NCI-H446 (cell line): ENCODE results near the gene PLAC9.
"Not testable (repeated sequence)": the region's sequence is repeated elsewhere in the genome, so short reads cannot be mapped to it uniquely, and the experiment has no call there.

Experiments used
- DNase-seq, 2 experiments: peaks; one replicate each; lab custom pipeline; 2025; lab: John Stamatoyannopoulos, UW

PLAC9 gene

DNA sequence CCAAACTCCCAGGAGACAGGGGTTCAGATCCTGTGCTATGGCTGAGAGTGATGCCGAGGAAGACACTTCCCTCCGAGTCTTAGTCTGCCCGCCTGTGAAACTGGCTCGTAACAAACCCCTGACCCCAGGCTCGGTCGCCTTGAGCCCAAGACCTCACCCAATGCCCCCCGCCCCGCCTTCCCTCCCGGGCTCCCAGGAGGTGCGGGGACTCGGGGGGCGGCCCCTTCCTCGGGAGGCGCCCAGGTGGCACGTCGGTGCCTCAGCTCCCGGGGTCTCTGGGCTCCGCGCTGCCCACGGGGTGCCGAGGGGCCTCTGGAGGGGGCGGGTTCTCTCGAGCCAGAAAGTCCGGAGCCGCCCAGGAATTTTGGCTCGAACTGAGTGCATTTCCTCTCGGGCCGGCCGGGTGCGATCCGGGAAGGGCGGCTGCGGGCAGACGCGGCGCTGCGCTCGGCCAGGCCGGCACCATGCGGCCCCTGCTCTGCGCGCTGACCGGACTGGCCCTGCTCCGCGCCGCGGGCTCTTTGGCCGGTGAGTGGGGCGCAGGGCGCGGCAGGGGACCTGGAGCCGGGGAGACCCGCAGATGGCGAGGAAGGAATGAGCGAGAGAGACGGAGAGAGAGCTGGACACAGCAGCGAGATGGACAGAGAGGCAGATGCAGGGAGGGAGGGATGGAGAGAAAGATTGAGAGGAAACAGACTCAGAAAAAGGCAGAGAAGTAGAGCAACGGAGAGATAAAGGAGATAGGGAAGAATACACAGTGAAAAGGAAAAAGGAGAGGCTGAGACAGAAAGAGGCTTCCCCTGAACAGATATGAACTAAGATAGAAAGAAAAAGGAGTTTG lies at the start of gene PLAC9:
Gene PLAC9 (plus strand): TSS at position 432 of the 841 bp plus-strand sequence. CDS start 33 bp downstream, at position 465.
- no peak for DNase-seq

GRCh38 chr10:80090121-80090520 lies 42.4 kb upstream of the PLAC9 start:
- no peak for DNase-seq

DNA sequence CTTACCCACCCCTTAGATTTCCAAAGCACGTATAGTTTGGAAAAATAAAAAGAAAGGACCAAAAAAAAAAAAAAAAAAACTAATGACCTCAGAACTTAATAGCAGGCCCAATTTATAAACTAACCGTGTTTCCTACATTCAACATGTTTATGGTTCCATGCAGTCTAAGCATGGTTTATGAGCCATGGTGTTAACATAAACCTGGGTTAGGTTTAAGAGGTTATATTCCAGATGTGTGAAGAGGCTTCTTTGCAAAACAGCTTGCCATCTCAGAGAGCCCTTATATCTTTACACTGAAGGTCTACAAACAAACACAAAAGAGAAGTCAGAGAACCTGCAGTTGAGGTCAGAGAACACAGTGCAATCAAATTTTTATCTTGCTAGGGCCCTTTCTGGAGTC lies 38.3 kb upstream of the PLAC9 start:
- no peak for DNase-seq

DNA sequence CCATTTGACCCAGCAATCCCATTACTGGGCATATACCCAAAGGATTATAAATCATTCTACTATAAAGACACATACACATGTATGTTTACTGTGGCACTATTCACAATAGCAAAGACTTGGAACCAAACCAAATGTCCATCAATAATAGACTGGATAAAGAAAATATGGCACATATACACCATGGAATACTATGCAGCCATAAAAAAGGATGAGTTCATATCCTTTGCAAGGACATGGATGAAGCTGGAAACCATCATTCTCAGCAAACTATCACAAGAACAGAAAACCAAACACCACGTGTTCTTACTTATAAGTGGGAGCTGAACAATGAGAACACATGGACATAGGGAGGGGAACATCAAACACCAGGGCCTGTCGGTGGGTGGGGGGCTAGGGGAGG lies 34.3 kb upstream of the PLAC9 start:
- DNase-seq = not testable (repeated sequence)

GRCh38 chr10:80099295-80099694 lies 33.2 kb upstream of the PLAC9 start:
- not testable (repeated sequence) for DNase-seq

- no peak for DNase-seq
These were observed 32.4 kb upstream of the PLAC9 start for GRCh38 chr10:80100116-80100515.

- no peak for DNase-seq
These were observed 31.5 kb upstream of the PLAC9 start for GRCh38 chr10:80100861-80101695.

- peak in 1 of 2 experiments; percentile 39 for DNase-seq
These were observed 28.2 kb upstream of the PLAC9 start for GRCh38 chr10:80104066-80104926.

DNA sequence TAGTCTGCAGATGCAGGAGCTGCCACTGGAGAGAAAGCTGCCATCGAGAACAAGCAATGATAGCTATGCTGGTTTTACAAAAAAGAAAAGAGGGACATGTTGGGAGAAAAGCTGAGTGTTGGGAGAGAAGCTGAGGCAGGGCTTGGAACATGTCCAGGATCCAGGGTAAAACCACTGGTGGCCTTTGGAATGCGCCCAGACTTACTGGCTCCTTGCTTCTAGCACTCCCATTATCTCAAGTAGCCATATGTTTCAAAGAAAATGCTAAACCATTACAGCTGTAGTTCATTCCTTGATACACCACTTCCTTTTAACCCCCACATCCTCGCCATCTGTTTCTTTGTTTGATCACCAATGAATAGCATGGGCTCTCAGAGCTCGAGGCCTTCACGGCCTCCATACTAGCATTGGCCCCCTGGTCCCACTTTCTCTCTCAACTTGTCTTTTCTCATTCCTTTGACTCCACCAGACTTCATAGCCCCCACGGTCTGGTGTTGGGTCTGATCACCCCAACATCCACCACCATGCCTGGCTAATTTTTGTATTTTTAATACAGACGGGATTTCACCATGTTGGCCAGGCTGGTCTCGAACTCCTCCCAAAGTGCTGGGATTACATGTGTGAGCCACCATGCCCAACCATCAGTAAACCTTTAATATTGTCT lies 23.8 kb upstream of the PLAC9 start:
- peak; percentile 51 to 81 for DNase-seq

DNA sequence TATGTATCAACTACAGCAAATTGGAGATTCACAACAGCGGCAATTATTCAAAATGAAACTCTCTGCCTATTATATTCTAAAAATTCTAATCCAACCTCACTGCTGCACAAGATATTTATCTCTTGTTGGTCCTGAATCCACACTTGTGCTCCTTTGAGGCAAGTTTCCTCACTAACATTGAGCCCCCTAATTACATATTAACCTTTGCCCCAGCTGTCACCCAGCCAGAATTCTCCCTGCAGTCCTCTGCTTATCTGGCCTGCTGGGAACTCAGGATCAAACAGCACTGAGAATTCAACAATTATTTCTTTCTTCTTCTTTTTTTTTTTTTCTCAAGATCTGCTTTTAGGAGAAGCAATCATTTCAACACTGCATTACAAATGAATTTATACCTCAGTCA lies 21.5 kb upstream of the PLAC9 start:
- DNase-seq = no peak

- no peak for DNase-seq
These were observed 13.9 kb upstream of the PLAC9 start for GRCh38 chr10:80118669-80119068.

DNA sequence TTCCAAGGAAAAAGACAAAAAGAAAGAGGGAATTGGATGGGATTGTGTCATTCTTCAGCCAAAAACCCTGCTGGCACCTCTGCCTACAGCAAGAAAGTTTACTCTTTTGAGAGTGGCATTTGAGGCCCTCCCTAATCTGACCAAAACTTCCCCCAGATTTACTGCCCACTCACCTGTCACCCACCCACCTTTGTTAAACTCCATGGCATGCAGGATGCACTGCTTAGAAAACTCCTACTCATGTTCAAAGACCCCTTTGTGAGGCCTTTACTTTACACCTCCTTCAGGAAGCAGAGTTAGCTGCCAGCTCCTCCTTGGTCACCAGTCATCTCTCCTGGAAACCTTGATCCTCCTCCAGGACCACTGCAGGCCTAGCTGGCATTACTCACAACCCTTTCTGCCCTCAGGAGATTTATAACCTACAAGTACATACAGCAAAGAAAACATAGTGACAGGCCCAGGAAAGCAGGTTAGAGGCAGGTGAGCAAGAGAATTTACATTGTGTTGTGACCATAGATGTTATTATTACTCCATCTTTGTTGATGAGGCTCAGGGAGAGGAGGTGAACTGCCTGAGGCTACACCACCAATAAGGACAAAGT lies 10.3 kb upstream of the PLAC9 start:
- DNase-seq = no peak

DNA sequence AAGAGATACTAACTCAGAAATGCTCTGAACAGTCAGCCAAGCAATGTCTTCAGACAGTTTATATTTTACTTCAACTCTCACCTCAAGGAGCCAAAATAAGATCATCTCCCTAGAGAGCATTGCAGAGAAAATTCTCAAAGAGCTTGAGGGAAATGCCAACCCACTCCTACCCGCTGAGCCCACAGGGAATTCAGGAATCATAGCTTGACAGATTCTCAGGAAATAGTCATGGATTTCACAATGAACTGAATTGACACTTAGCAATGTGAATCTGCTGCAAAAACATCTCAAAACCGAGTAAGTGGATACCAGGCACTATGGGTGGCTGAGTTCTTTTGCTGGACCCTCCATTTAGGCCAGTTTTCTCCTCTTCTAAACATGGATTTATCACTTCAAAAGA lies 9.8 kb upstream of the PLAC9 start:
- DNase-seq = no peak

DNA sequence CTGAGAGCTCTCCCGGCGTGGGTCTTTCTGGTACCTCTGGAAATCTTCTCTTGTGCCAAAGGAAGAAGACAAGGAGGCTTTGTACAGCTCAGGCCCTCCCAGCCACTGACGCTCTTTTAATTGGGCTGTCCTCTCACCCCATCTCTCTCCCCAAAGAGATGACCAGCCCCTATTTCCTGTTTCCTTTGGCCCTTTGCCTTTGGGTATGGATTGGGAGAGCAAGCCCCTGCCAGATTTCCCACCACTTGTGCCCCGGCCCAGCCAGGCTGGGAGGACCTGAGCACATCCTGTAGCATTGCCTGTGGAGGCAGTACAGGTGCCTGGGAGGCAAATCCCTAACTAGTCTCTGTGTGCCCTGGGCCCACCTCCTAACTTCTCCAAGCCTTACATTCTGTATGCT lies 5.7 kb upstream of the PLAC9 start:
- DNase-seq = no peak

GRCh38 chr10:80131499-80131901 lies 1.0 kb upstream of the PLAC9 start:
- no peak for DNase-seq

DNA sequence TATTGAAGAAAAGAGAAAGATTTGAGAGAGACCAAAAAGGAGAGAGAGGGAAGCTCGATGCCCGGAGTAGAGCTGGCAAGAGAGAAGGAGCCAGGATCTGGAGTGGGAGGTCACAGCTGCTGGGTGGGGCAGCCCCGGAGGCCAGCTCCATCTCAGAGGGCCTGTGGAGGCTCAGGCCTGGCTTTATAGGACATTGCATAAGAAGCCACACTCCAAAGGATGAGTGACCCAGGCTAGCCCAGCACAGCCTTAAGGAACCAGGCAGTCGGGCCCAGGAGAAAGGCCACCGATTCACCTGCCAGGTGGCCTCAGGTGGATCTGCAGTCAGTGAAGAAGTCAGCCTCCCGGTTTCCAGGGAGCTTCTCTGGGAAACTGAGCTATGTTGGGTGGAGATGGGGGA lies 676 bp downstream of the PLAC9 start:
- DNase-seq = no peak

DNA sequence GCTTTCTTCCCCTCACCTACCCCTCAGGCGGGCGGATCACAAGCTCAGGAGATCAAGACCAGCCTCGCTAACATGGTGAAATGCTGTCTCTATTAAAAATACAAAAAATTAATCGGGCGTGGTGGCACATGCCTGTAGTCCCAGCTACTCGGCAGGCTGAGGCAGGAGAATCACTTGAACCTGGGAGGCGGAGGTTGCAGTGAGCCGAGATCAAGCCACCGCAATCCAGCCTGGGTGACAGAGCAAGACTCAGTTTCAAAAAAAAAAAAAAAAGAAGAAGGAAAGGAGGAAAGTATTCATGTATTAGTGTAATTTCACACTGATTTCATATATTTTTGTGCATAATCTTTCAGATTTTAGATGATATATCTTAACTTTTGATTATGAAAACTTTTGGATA lies 1.2 kb downstream of the PLAC9 start:
- DNase-seq = not testable (repeated sequence)

DNA sequence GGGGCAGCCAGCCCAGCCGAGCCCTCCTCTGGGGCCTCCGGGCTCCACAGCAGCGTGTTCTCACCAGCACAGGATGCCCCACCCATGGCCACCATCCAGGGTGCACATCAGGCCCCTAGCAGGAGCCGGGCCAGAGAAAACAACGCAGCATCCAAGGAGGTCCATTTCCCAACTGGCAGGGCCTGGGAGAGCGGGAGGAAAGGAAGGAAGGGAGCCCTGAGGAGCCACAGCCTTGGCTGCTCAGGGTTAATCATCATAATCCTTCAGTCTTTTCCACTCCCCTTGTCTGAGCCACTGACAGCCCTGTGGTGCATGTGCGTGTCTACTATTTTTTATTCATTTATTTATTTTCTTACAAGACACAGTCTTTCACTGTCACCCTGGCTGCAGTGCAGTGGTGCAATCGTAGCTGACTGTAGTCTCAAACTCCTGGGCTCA lies 3.6 kb downstream of the PLAC9 start:
- peak; percentile 54 to 87 for DNase-seq

DNA sequence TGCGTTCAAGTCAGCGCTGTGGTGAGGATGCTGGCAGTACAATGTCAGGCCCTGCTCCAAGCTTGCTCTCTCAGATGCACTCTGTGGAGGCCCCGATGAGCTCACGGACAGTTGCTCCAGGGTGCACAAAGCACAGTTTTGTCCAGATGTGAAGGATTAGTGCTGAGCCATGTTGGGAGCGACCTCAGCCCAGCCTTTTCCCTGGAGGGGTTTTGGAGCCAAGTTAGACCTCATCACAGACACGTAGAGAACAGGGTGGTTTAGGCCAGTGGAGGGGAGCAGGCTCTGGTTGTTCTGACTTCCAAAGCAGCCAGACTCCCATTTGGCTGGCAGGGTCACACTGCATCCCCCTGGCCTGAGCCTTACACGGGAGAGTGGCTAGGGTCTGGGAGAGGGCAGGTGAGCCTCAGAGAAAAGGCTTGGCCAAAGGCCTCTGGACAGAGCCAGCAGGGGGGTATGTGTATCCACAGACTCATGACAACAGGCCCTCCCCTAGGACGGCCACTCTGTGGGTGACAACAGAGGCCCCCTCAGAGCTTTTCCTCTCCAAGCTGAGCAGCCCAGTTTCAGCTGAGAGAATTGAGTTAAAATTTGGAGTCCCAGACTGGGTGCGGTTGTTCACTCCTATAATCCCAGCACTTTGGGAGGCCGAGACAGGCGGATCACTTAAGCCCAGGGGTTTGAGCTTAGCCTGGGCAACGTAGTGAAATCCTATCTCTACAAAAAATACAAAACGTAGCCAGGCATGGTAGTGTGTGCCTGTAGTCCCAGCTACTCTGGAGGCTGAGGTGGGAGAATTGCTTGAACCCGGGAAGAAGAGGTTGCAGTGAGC lies 4.7 kb downstream of the PLAC9 start:
- DNase-seq = peak; percentile 9 to 26

GRCh38 chr10:80137920-80138319 lies 5.4 kb downstream of the PLAC9 start:
- no peak for DNase-seq
